NB4 (cell line): ENCODE data around the gene COG5.

Experiments
- MYC ChIP-seq: IDR thresholded peaks from 2 replicates; pipeline ENCODE4 v1.6.1; 2011; ENCODE audit warnings: low read depth, low read length
- POLR2A ChIP-seq: IDR thresholded peaks from 2 replicates; pipeline ENCODE4 v1.6.1; 2011; ENCODE audit warnings: mild to moderate bottlenecking; ENCODE audit not compliant: insufficient read length; ENCODE audit errors: extremely low read depth
- TF ChIP-seq, protein P1 (sequence below): IDR thresholded peaks from one replicate; pipeline ENCODE4 v1.5.1; 2012; ENCODE audit warnings: low read depth, low read length
- TF ChIP-seq, protein P2 (sequence below): IDR thresholded peaks from 2 replicates; pipeline ENCODE4 v1.6.1; 2011; ENCODE audit warnings: low read depth, low read length

DNA sequence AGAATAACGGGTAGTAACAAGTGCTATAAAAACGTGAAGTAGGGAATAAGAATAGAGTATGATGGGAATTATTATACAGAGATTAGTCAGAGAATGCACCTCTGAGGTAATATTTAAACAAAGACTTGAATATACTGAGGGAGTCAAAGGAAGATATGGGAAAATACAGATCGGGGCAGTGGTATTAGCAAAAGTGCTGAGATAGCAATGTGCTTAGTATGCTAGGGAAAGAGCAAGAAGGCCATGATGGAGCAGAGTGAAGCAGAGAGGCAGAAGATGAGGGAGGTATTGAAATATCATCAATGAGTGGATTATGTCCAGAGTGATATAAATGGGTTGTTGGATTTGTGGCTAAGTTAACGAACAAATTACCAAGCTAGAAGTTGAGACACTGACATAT lies 190.4 kb downstream of the COG5 start:
- TF ChIP-seq, protein P1, sequence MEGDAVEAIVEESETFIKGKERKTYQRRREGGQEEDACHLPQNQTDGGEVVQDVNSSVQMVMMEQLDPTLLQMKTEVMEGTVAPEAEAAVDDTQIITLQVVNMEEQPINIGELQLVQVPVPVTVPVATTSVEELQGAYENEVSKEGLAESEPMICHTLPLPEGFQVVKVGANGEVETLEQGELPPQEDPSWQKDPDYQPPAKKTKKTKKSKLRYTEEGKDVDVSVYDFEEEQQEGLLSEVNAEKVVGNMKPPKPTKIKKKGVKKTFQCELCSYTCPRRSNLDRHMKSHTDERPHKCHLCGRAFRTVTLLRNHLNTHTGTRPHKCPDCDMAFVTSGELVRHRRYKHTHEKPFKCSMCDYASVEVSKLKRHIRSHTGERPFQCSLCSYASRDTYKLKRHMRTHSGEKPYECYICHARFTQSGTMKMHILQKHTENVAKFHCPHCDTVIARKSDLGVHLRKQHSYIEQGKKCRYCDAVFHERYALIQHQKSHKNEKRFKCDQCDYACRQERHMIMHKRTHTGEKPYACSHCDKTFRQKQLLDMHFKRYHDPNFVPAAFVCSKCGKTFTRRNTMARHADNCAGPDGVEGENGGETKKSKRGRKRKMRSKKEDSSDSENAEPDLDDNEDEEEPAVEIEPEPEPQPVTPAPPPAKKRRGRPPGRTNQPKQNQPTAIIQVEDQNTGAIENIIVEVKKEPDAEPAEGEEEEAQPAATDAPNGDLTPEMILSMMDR: no peak
- no peak for TF ChIP-seq POLR2A
- TF ChIP-seq, protein P2, sequence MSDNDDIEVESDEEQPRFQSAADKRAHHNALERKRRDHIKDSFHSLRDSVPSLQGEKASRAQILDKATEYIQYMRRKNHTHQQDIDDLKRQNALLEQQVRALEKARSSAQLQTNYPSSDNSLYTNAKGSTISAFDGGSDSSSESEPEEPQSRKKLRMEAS: no peak
- no peak for TF ChIP-seq MYC
